ENCODE measurements around the gene VSX1.

The VSX1 gene

GRCh38 chr20:25081730-25082497 is at the start of gene VSX1:
Gene VSX1, minus strand, starts transcription at chr20:25082141. Its CDS starts 45 bp downstream, at chr20:25082096.
- Mint-ChIP-seq H3K4me3 (no peak within 1 kb of the TSS), H3K27me3 (ENCODE audit: low read depth) (peaks cover 86% of the 10 kb centered on the region), H3K4me1 (ENCODE audit: low read depth) (peaks cover 5% of the 10 kb centered on the region), H3K9me3 (no peaks in the 10 kb centered on the region), H3K27ac (no peak within 1 kb of the TSS), H3K36me3 (ENCODE audit: low read depth) (no peaks in the 10 kb centered on the region)
- no peak for DNase-seq (ENCODE audit: low spot score)

- no peaks in the 10 kb centered on the region for H3K4me1 Mint-ChIP-seq (ENCODE audit: low read depth)
- no peak for DNase-seq (ENCODE audit: low spot score)
- H3K36me3 Mint-ChIP-seq (ENCODE audit: low read depth) = no peaks in the 10 kb centered on the region
- no peak overlapping the region for H3K4me3 Mint-ChIP-seq
- H3K27ac Mint-ChIP-seq = no peak overlapping the region
- no peaks in the 10 kb centered on the region for H3K9me3 Mint-ChIP-seq
- peaks cover 2% of the 10 kb centered on the region for H3K27me3 Mint-ChIP-seq (ENCODE audit: low read depth)
Observed at GRCh38 chr20:25129908-25130307, 48.0 kb upstream of the VSX1 start.

GRCh38 chr20:25129428-25129827 is 47.5 kb upstream of the VSX1 start:
- DNase-seq (ENCODE audit: low spot score) = no peak
- no peaks in the 10 kb centered on the region for H3K4me1 Mint-ChIP-seq (ENCODE audit: low read depth)

GRCh38 chr20:25128649-25129048 is 46.7 kb upstream of the VSX1 start:
- H3K27me3 Mint-ChIP-seq (ENCODE audit: low read depth) = peaks cover 2% of the 10 kb centered on the region
- no peak for DNase-seq (ENCODE audit: low spot score)
- H3K36me3 Mint-ChIP-seq (ENCODE audit: low read depth) = no peaks in the 10 kb centered on the region
- no peaks in the 10 kb centered on the region for H3K4me1 Mint-ChIP-seq (ENCODE audit: low read depth)
- no peak overlapping the region for H3K4me3 Mint-ChIP-seq
- no peaks in the 10 kb centered on the region for H3K9me3 Mint-ChIP-seq
- no peak overlapping the region for H3K27ac Mint-ChIP-seq

More at GRCh38 chr20:25129428-25129827, 47.5 kb upstream of the VSX1 start:
- Mint-ChIP-seq H3K36me3 (ENCODE audit: low read depth) (no peaks in the 10 kb centered on the region), H3K9me3 (no peaks in the 10 kb centered on the region), H3K27ac (no peak overlapping the region), H3K27me3 (ENCODE audit: low read depth) (peaks cover 2% of the 10 kb centered on the region), H3K4me3 (no peak overlapping the region)

- H3K4me1 Mint-ChIP-seq (ENCODE audit: low read depth) = no peaks in the 10 kb centered on the region
- DNase-seq (ENCODE audit: low spot score) = no peak
- peaks cover 5% of the 10 kb centered on the region for H3K27me3 Mint-ChIP-seq (ENCODE audit: low read depth)
- H3K27ac Mint-ChIP-seq = no peak overlapping the region
- no peaks in the 10 kb centered on the region for H3K36me3 Mint-ChIP-seq (ENCODE audit: low read depth)
- no peak overlapping the region for H3K4me3 Mint-ChIP-seq
- H3K9me3 Mint-ChIP-seq = no peaks in the 10 kb centered on the region
Observed at GRCh38 chr20:25127761-25128537, 46.0 kb upstream of the VSX1 start.

GRCh38 chr20:25126204-25127029 is 44.5 kb upstream of the VSX1 start:
- DNase-seq (ENCODE audit: low spot score) = no peak
- no peaks in the 10 kb centered on the region for H3K9me3 Mint-ChIP-seq
- peaks cover 7% of the 10 kb centered on the region for H3K27me3 Mint-ChIP-seq (ENCODE audit: low read depth)
- no peak overlapping the region for H3K27ac Mint-ChIP-seq
- no peaks in the 10 kb centered on the region for H3K4me1 Mint-ChIP-seq (ENCODE audit: low read depth)
- no peaks in the 10 kb centered on the region for H3K36me3 Mint-ChIP-seq (ENCODE audit: low read depth)
- H3K4me3 Mint-ChIP-seq = no peak overlapping the region

- Mint-ChIP-seq H3K27me3 (ENCODE audit: low read depth) (peaks cover 12% of the 10 kb centered on the region), H3K4me1 (ENCODE audit: low read depth) (no peaks in the 10 kb centered on the region), H3K36me3 (ENCODE audit: low read depth) (no peaks in the 10 kb centered on the region), H3K4me3 (no peak overlapping the region), H3K9me3 (no peaks in the 10 kb centered on the region), H3K27ac (no peak overlapping the region)
- DNase-seq (ENCODE audit: low spot score) = no peak
Observed at GRCh38 chr20:25125636-25126035, 43.7 kb upstream of the VSX1 start.

GRCh38 chr20:25120920-25121319 is 39.0 kb upstream of the VSX1 start:
- DNase-seq (ENCODE audit: low spot score) = no peak
- Mint-ChIP-seq H3K27me3 (ENCODE audit: low read depth) (peaks cover 17% of the 10 kb centered on the region), H3K4me3 (no peak overlapping the region), H3K4me1 (ENCODE audit: low read depth) (no peaks in the 10 kb centered on the region), H3K27ac (no peak overlapping the region), H3K9me3 (no peaks in the 10 kb centered on the region), H3K36me3 (ENCODE audit: low read depth) (no peaks in the 10 kb centered on the region)

- Mint-ChIP-seq H3K27ac (no peak overlapping the region), H3K36me3 (ENCODE audit: low read depth) (no peaks in the 10 kb centered on the region), H3K4me3 (no peak overlapping the region), H3K9me3 (no peaks in the 10 kb centered on the region), H3K27me3 (ENCODE audit: low read depth) (peaks cover 17% of the 10 kb centered on the region), H3K4me1 (ENCODE audit: low read depth) (no peaks in the 10 kb centered on the region)
- DNase-seq (ENCODE audit: low spot score) = no peak
Observed at GRCh38 chr20:25120457-25120856, 38.5 kb upstream of the VSX1 start.

- H3K4me1 Mint-ChIP-seq (ENCODE audit: low read depth) = no peaks in the 10 kb centered on the region
- DNase-seq (ENCODE audit: low spot score) = no peak
- no peak overlapping the region for H3K4me3 Mint-ChIP-seq
- H3K36me3 Mint-ChIP-seq (ENCODE audit: low read depth) = no peaks in the 10 kb centered on the region
- H3K27me3 Mint-ChIP-seq (ENCODE audit: low read depth) = peaks cover 17% of the 10 kb centered on the region
- H3K27ac Mint-ChIP-seq = no peak overlapping the region
- no peaks in the 10 kb centered on the region for H3K9me3 Mint-ChIP-seq
Observed at GRCh38 chr20:25118529-25118928, 36.6 kb upstream of the VSX1 start.

- Mint-ChIP-seq H3K4me3 (no peak overlapping the region), H3K27me3 (ENCODE audit: low read depth) (peaks cover 15% of the 10 kb centered on the region), H3K9me3 (no peaks in the 10 kb centered on the region), H3K27ac (no peak overlapping the region), H3K36me3 (ENCODE audit: low read depth) (no peaks in the 10 kb centered on the region), H3K4me1 (ENCODE audit: low read depth) (no peaks in the 10 kb centered on the region)
- DNase-seq (ENCODE audit: low spot score) = no peak
Observed at GRCh38 chr20:25117990-25118389, 36.0 kb upstream of the VSX1 start.

GRCh38 chr20:25116739-25117458 is 35.0 kb upstream of the VSX1 start:
- Mint-ChIP-seq H3K4me1 (ENCODE audit: low read depth) (no peaks in the 10 kb centered on the region), H3K4me3 (no peak overlapping the region), H3K9me3 (no peaks in the 10 kb centered on the region), H3K27ac (no peak overlapping the region), H3K27me3 (ENCODE audit: low read depth) (peaks cover 14% of the 10 kb centered on the region), H3K36me3 (ENCODE audit: low read depth) (no peaks in the 10 kb centered on the region)
- no peak for DNase-seq (ENCODE audit: low spot score)

GRCh38 chr20:25103526-25103925 is 21.6 kb upstream of the VSX1 start:
- Mint-ChIP-seq H3K4me1 (ENCODE audit: low read depth) (peaks cover 8% of the 10 kb centered on the region), H3K4me3 (no peak overlapping the region), H3K9me3 (no peaks in the 10 kb centered on the region), H3K36me3 (ENCODE audit: low read depth) (no peaks in the 10 kb centered on the region), H3K27me3 (ENCODE audit: low read depth) (peaks cover 15% of the 10 kb centered on the region), H3K27ac (no peak overlapping the region)
- DNase-seq (ENCODE audit: low spot score) = no peak

All from T-helper 2 cell treated with Interferon-gamma antibody and Interleukin-4, amounts not matched to agents 5 μg/mL and 100 μg/mL, for 36 hours (primary cell).